ENCODE measurements around the gene C12orf42.

The C12orf42 gene

GRCh38 chr12:103495469-103496456 lies at the start of gene C12orf42:
Gene C12orf42, minus strand, starts transcription at chr12:103495968. Its CDS starts 17,542 bp downstream, at chr12:103478426.
- DNase-seq: peak; percentile 66 to 74

GRCh38 chr12:103542078-103542477 lies 46.3 kb upstream of the C12orf42 start:
- no peak for DNase-seq

- DNase-seq: no peak
Observed at GRCh38 chr12:103540319-103540718, 44.6 kb upstream of the C12orf42 start.

GRCh38 chr12:103538397-103538796 lies 42.6 kb upstream of the C12orf42 start:
- DNase-seq: no peak

- DNase-seq: no peak
Observed at GRCh38 chr12:103530307-103531066, 34.7 kb upstream of the C12orf42 start.

- DNase-seq: no peak
Observed at GRCh38 chr12:103529306-103529705, 33.5 kb upstream of the C12orf42 start.

GRCh38 chr12:103524238-103524875 lies 28.6 kb upstream of the C12orf42 start:
- no peak for DNase-seq

- DNase-seq: no peak
Observed at GRCh38 chr12:103523771-103524170, 28.0 kb upstream of the C12orf42 start.

GRCh38 chr12:103520686-103521215 lies 25.0 kb upstream of the C12orf42 start:
- no peak for DNase-seq

GRCh38 chr12:103519632-103520031 lies 23.9 kb upstream of the C12orf42 start:
- no peak for DNase-seq

- no peak for DNase-seq
Observed at GRCh38 chr12:103518899-103519298, 23.1 kb upstream of the C12orf42 start.

- DNase-seq: no peak
Observed at GRCh38 chr12:103517161-103517560, 21.4 kb upstream of the C12orf42 start.

- DNase-seq: no peak
Observed at GRCh38 chr12:103515341-103515740, 19.6 kb upstream of the C12orf42 start.

- DNase-seq: no peak
Observed at GRCh38 chr12:103513875-103514274, 18.1 kb upstream of the C12orf42 start.

GRCh38 chr12:103505371-103506236 lies 9.8 kb upstream of the C12orf42 start:
- no peak for DNase-seq

GRCh38 chr12:103504606-103505005 lies 8.8 kb upstream of the C12orf42 start:
- DNase-seq: no peak

GRCh38 chr12:103503546-103504480 lies 8.0 kb upstream of the C12orf42 start:
- peak; percentile 52 to 69 for DNase-seq

- no peak for DNase-seq
Observed at GRCh38 chr12:103501447-103501846, 5.7 kb upstream of the C12orf42 start.

- no peak for DNase-seq
Observed at GRCh38 chr12:103499571-103499970, 3.8 kb upstream of the C12orf42 start.

- no peak for DNase-seq
Observed at GRCh38 chr12:103498990-103499389, 3.2 kb upstream of the C12orf42 start.

Measured in CD4-positive, alpha-beta T cell treated with Interferon alpha-2 for 1 hour (primary cell).